Measurements from ENCODE around the gene NFIL3. TPM values are rescaled to one million over a fixed set of nuclear protein-coding genes. Genes with fewer than 3 reads are reported as not detected.

NFIL3 gene
- polyA plus RNA-seq, 1 donor from 2014 or later, result 31.6 TPM

GRCh38 chr9:91428436-91428835 lies 4.8 kb upstream of the NFIL3 start:
- Histone ChIP-seq H3K27me3 (ENCODE audit: insufficient read depth, low read depth, low read length) (peaks cover 25% of the 10 kb centered on the region), H3K79me2 (replicated peaks; ENCODE audit: insufficient read depth, low read length) (no peaks in the 10 kb centered on the region), H4K20me1 (ENCODE audit: insufficient read depth) (no peaks in the 10 kb centered on the region), H3K9ac (ENCODE audit: low read length) (no peak overlapping the region), H3K9me3 (ENCODE audit: low read length) (no peaks in the 10 kb centered on the region), H3K4me2 (ENCODE audit: low read length) (no peak overlapping the region), H3F3A (ENCODE audit: insufficient read depth, low read length, poor library complexity, severe bottlenecking) (peaks cover 6% of the 10 kb centered on the region), H3K4me3 (ENCODE audit: low read length) (no peak overlapping the region), H3K27ac (ENCODE audit: low read length) (no peak overlapping the region), H2AFZ (ENCODE audit: low read depth, low read length) (no peak overlapping the region), H3K36me3 (ENCODE audit: insufficient read depth, low read length) (no peaks in the 10 kb centered on the region), H3K9me2 (ENCODE audit: insufficient read depth, low read length) (no peaks in the 10 kb centered on the region)
- TF ChIP-seq SMC3 (conservative IDR thresholded peaks at IDR 0.05; ENCODE audit: poor library complexity), result no peak
- no peak for TF ChIP-seq EZH2 (IDR thresholded peaks at IDR 0.05; ENCODE audit: borderline replicate concordance, insufficient read depth, low read length, poor library complexity, severe bottlenecking)
- TF ChIP-seq EP300 (conservative IDR thresholded peaks at IDR 0.05; ENCODE audit: poor library complexity, severe bottlenecking), result no peak
- TF ChIP-seq RAD21 (conservative IDR thresholded peaks at IDR 0.05), result no peak
- TF ChIP-seq TAF1 (IDR thresholded peaks at IDR 0.05; ENCODE audit: low read depth), result no peak
- no peak for TF ChIP-seq POLR2AphosphoS5 (IDR thresholded peaks at IDR 0.05)
- TF ChIP-seq CTCF (IDR thresholded peaks at IDR 0.05; ENCODE audit: poor library complexity, severe bottlenecking), result no peak
- TF ChIP-seq REST (IDR thresholded peaks at IDR 0.05; ENCODE audit: borderline replicate concordance), result no peak
- no peak for TF ChIP-seq MXI1 (conservative IDR thresholded peaks at IDR 0.05; ENCODE audit: poor library complexity, severe bottlenecking)

GRCh38 chr9:91427873-91428272 lies 4.2 kb upstream of the NFIL3 start:
- H2AFZ ChIP-seq (ENCODE audit: low read depth, low read length), result no peak overlapping the region
- no peaks in the 10 kb centered on the region for H4K20me1 ChIP-seq (ENCODE audit: insufficient read depth)
- TF ChIP-seq RAD21 (conservative IDR thresholded peaks at IDR 0.05) (no peak), SMC3 (conservative IDR thresholded peaks at IDR 0.05; ENCODE audit: poor library complexity) (no peak), REST (IDR thresholded peaks at IDR 0.05; ENCODE audit: borderline replicate concordance) (no peak), EP300 (conservative IDR thresholded peaks at IDR 0.05; ENCODE audit: poor library complexity, severe bottlenecking) (no peak), MXI1 (conservative IDR thresholded peaks at IDR 0.05; ENCODE audit: poor library complexity, severe bottlenecking) (no peak), POLR2AphosphoS5 (IDR thresholded peaks at IDR 0.05) (no peak), TAF1 (IDR thresholded peaks at IDR 0.05; ENCODE audit: low read depth) (no peak), EZH2 (IDR thresholded peaks at IDR 0.05; ENCODE audit: borderline replicate concordance, insufficient read depth, low read length, poor library complexity, severe bottlenecking) (no peak), CTCF (IDR thresholded peaks at IDR 0.05; ENCODE audit: poor library complexity, severe bottlenecking) (no peak)
- H3K9me2 ChIP-seq (ENCODE audit: insufficient read depth, low read length), result no peaks in the 10 kb centered on the region
- H3K4me3 ChIP-seq (ENCODE audit: low read length), result no peak overlapping the region
- no peaks in the 10 kb centered on the region for H3K36me3 ChIP-seq (ENCODE audit: insufficient read depth, low read length)
- H3K9ac ChIP-seq (ENCODE audit: low read length), result no peak overlapping the region
- peaks cover 25% of the 10 kb centered on the region for H3K27me3 ChIP-seq (ENCODE audit: insufficient read depth, low read depth, low read length)
- H3K79me2 ChIP-seq (replicated peaks; ENCODE audit: insufficient read depth, low read length), result no peaks in the 10 kb centered on the region
- H3F3A ChIP-seq (ENCODE audit: insufficient read depth, low read length, poor library complexity, severe bottlenecking), result peaks cover 6% of the 10 kb centered on the region
- H3K4me2 ChIP-seq (ENCODE audit: low read length), result no peak overlapping the region
- H3K9me3 ChIP-seq (ENCODE audit: low read length), result no peaks in the 10 kb centered on the region
- no peak overlapping the region for H3K27ac ChIP-seq (ENCODE audit: low read length)
